ENCODE data around the gene ITPRID2.

ITPRID2 gene

DNA sequence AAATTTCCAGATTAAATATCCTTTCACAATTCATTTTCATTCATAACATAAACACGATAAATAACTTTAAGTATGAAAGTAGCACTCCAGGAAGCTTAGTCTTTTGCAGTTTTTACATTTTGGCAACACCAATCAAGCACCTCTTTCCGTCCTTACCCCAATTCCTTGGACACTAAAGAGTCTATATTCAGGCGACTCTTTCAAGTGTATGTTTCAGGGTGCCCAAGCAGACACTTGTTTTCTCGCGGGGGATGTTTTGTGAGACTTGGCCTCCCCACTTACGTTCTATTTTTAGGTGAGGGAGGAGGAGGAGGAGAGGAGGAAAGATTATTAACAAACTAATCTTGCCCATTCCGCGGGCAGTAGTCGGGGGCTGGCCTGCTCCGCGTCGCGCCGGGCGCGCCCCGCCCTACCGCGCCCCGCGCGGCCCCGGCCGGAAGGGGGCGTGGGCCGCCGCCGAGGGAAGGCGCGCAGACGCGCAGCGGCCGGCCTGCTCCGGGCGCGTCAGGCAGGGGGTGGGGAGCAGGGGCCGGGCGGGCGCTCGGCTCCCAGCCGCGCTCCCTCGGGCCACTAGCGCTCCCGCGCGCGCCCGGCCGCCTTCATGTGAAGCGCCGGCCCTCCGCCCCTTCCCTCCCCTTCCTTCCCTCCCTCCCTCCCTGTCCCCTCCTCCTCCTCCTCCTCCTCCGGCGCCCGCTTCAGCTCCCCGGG lies at the start of gene ITPRID2:
Gene ITPRID2 (plus strand): TSS at position 473 of the 708 bp plus-strand sequence. CDS start 337 bp downstream, outside the sequence.
- peak in 1 of 2 donors; percentile 72 for DNase-seq

DNA sequence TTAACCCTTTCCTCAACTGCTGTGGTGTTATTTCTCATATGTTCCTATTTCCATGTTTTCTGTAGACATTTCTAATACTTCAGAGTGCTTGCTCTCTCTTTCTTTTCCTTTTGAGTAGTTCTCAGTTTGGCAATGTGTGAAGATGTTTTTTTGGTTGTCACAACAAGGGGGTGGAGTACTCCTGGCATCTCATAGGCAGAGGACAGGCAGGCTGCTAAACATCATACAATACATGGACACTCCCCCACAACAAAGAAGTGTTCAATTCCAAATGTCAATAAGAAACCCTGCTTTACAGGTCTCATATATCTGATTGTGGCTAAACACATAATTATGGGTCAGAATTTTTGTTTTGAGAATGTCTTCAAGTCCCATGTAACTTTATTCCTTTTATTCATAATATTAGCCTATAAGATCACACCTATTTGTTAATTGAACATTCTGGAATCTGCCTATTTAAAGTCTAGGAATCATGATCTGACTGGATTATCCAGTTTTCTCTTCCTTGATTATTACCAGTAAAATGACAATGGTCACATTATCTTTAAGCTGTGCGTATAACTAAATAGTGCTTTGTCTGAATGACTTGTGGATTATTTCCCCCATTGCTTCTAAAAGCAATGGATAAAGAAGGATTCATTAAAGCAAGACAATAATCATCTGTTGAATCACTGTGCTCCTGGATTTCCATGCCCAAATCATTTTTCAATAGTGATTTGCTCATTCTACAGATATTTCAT lies 46.8 kb upstream of the ITPRID2 start:
- DNase-seq: no peak

DNA sequence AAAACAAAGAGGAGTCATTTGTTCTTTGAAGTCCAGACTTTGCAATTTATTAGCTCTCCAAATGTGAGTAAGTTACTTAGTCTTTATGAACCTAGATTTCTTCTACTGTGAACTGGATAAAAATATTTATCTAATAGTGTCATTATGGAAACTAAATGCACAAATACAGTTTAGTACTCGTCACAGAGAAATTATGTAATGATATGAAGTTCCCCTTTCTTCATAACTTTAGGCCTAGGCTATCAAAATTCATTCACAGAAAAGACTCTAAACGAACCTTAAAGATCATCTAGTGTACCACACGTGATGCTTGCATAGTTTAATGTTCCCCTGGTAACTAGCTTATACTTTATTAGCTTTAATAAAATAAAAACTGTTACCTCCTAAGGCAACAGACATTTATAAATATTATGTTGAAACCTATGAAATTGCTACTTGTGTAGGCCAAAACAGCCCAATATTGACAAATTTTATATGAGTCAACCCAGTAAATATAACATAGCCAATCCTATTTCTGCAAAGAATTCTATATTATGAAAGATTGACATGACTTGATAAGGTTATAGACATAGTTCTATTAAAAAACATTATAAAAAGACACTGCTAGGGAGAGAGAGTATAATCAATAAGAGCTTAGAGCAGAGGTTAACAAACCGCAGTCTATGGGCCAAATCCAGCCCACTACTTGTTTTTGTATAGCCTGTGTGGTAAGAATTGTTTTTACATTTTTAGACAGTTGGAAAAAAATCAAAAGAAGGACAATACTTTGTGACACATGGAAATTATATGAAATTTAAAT lies 44.9 kb upstream of the ITPRID2 start:
- DNase-seq: peak in 1 of 2 donors; percentile 56

DNA sequence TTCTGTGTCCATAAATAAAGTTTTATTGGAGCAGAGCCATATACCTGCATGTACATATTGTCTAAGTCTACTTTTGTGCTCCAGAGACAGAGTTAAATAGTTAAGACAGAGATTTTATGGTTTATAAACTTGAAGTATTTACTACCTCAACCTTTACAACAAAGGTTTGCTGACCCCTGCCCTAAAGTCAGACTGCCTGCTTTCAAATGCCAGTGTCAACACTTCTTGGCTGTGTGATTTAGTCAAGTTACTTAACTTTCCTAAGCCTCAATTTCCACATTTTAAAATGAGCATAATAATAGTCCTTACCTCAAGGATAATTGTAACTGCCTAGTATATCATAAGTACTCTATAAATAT lies 44.4 kb upstream of the ITPRID2 start:
- no peak for DNase-seq

DNA sequence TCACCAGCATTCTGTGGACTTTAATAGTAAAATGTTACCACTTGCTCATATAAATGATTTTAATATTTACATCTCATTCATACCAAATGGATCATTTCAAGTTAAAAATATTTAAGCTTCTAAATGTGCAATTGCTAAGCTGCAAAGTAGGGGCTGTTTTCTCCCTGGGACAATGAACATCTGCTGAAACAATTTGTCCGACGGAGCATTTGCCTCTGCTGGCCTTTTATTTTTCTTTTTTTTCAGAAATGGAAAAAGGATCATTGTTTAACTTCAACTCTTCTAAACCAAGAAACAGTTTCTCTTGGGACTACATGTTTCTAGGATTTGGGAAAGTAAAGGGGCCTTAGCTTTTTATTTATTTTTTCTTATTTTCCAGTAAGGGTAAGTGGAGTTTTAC lies 43.8 kb upstream of the ITPRID2 start:
- no peak for DNase-seq

DNA sequence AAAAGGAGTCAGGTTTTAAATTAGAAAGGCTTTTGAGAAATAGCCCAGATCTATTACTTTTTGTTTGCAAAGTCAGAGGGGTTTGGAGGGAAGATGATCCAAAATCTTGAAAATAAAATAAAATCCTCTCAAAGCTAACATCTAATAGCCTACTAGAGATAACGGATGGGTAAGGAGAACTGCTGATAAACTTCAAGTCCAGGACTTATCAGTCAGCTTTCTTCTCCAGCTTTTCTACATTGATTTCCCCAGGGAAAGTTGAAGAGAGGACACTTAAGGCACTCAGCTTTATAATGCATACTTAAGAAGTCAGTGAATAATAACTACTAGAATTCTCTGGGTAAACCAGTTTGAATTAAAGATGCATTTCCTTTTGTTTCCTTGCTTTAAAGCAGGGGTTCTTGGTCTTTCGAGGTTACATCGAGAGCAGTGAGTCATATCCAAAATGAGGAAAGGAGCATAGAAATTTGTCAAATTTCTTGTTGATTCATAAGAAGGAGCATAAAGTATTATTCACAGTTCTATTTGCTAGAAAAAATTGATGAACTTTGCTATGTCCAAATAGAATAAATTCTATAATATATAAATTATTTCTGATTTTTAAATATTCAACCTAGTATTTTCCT lies 43.2 kb upstream of the ITPRID2 start:
- peak in 1 of 2 donors; percentile 80 for DNase-seq

DNA sequence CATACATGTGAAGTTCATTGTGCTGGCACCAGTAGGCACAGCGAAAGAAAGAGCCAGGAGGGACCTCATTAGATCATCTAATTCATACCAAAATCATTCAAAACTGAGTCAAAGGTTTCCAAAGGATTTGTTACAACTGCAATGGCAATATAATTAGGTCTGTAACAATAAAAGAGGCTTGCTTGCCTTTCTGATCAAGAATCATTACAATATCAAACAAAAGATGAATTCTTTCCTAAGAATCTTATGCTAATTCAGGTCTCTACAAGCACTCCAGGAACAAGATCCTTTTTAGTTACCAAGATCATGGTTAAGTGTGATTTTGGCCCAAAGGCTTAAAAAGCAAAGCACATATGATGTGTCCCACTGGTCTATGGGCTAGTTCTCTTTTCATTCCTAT lies 41.9 kb upstream of the ITPRID2 start:
- no peak for DNase-seq

DNA sequence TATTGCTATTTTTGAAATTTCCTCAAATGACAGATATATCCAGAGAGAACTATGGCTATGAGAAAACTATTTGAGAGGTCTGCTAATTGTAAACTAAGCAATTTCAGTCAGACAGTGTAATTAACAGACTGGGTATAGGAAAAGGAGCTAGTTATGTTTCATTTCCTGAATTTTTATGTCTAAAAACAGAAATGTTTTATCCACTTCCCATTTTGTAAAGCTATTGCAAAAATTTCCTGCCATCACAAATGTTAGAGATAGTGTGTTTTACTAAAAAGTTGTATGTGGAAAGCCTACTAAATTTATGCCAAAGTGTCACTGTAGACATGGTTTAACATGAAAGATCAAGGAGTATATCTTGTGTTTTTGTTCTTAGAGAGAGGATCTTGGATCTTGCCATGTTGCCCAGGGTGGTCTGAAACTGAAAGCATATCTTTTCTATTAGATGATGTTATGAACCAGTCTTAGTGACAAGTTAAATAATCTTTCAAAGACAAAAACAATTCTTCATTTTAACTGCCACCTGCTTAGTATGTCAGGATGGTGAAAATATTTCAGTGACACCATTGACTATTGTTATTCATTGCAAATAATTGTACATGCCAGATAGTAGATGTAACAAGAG lies 40.5 kb upstream of the ITPRID2 start:
- DNase-seq: peak in 1 of 2 donors; percentile 75

DNA sequence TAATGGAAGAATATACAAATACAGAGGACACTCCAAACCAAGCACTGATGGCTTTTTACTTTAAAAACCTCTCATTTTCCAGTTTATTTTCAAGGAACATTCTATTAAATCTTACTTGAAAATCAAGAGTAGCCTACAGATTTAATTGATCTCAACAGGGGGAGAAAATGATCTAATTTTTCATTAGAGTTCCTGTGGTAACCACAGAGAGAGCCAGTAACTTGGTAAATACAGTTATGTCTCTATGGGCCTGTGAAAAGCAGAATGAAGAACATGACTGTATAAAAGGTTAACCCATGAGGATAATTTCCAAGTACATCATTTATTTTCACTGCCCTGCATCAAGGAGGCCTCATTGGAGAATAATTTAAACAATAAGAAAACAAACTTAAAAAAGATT lies 39.8 kb upstream of the ITPRID2 start:
- DNase-seq: no peak

DNA sequence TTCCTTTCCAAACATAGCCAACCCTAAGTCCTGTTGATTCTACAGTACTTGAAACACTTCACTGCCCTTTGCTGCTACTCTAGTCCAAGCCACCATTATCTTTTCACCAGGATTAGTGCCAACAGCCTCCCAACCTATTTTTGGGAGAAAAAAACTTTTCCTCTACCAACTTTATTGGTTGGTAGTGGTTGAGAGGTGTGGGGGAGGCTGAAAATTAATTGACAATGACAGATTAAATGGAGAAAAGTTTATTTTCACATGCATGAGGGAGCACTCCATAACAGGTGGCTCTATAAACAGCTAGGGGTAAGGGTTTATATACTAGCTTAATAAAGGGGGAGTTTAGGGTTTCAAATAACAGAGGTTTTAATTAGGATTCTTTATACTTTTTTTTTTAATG lies 37.8 kb upstream of the ITPRID2 start:
- DNase-seq: no peak

DNA sequence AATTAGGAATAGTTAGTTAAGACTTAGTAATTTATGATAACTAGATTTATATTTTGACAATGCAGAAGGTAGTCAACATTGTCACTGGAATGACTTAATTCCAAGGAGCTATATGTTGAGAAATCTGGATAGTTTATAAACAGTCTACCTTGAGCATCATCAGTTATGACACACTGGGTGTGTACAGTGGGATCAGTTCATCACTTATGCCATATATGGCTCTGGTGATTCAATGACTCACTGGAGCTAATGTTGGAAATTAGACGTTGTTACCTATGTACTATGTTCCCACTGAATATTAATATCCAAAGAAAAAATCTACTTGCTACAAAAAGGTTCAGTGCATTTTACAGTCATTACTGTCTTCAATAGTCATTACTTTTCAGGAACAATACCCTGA lies 34.0 kb upstream of the ITPRID2 start:
- DNase-seq: no peak

DNA sequence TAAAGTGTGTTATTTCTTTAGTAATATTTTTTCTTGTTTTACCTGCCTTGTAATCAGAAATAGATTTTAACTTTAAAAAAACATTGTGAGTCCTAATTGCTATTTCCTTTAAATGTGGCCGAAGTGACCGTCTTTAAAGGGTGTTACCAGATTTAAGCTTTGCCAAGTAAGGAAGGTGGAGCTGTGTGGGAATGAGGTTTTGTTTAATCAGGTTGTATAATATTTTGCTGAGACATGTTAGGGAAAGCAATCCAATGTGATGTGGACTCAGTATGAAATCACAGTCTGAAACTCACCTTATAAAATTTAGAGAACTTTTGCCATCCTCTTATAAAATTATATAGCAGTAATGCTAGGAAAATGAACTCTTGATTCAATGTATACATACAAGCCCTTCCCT lies 32.9 kb upstream of the ITPRID2 start:
- DNase-seq: no peak

DNA sequence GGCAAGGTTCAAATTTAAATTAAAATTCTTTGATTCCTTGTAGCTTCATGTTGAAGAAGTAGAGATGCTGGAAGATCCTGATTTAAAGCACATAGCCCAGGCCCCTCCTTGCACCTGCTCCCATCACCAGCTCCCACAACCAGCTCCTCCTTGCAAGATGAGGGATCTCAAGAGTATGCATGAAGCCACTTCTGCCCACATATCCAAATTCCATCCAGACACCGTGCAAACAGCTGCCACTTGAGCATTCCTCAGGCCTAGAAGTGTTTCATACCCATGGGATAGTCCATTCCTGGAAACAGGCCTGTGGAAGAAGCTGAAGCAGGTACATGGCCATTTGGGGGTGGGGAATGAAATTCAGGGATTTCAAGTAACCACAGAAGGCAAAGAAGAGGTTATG lies 32.4 kb upstream of the ITPRID2 start:
- DNase-seq: no peak

DNA sequence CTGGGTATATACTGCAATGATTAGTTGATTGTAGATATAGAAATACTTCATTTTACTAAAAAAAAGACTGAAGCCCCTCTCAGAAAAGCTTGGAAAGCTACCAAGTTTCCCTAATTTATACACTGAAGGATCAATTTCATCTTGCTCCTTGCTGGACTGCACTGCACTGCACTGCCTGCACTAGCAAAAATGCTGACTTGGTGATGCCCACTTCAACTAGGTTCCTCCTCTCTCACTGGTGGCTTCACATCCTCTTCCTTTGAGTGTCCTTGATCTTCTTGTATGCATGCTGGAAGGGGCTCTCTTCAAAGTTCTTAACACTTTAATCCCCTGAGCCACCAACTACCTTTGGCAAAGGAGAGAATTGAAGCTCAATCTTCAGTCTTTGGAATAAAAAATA lies 31.7 kb upstream of the ITPRID2 start:
- DNase-seq: no peak

DNA sequence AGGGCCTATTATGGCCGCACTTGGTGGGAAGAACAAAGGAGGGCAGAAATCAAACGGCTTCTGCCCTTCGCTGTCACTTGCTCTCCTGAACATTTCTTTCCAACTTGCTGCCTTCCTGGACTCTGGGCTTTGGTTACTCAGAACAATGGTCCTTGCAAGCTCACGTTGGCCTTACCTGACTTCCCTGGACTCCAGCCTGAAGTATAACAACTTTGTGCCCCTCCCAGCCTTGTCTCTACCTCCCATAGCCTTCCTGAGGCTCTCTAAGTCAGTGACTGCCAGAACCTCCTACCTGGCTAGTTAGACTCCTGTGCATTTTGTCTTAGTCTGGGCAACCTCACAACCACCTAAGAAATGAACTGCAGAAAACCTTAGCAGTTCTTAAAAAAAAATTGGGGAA lies 30.2 kb upstream of the ITPRID2 start:
- no peak for DNase-seq

DNA sequence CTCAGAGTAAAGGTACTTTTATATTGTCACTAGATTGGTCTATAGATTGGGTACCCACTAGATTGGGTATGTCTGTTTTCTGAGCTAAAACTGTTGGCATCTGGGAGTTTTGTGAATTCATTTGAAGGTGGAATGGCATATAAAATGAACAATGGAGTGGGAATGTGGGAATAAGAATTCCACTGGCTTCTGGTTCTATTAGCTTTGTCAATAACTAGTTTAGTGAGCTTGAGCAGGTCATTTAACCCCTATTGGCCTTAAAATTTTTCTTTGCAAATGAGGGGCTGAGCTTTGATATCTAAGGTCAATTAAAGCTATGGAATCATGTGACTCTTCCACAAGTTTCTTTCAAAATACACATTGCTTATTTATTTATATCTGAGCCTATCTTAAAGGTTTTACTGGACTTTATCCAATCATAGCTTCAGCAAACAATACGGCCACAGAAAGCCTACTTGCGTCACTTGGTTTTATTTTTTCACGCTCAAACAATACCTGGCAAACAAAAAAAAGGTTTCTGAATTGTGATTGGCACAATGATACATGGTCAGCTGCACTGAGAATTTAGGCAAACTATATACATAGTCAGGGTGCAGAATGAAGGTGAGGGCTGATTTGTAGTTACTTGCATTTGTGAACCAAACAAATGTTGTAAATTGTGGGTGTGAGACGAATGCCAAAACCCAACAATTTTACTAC lies 28.8 kb upstream of the ITPRID2 start:
- DNase-seq: no peak

DNA sequence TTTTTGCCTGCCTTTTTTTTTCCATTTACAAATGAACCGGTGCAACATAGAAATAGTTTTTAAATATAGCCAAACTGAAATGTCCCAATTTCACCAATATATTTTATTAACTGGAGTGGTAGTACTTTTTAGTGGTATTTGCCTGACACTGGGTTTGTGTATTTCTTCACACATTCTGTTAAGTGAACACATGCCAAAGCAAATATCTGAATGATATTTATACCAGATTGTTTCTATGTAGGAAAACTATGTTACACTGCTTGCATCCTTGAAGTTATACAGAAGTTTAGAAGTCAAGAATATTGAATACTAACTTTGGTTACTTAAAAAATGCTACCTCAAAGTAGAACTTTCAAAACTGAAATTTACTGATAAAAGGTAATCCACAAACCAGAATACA lies 19.4 kb upstream of the ITPRID2 start:
- no peak for DNase-seq

DNA sequence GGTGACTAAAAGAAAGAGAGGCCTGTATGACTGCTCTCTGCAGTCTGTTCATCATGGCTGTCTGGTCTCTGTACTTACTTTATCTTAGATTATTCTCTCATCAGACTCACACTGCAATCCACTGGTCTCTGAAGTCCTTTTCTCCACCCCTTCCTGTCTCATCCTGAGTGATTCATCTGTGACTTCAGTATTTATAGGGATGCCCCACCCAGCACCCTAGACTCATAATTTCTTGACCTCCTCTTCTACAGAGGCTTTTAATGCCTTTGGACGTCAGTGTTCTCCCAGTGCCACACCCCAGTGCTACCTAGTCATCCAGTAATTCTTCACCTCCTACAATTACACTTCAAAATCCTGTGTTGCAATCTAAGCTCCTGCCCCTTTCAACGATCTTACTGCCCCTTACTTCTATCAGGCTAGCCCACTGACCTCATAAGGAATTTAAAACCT lies 14.9 kb upstream of the ITPRID2 start:
- DNase-seq: peak in 1 of 2 donors; percentile 21

DNA sequence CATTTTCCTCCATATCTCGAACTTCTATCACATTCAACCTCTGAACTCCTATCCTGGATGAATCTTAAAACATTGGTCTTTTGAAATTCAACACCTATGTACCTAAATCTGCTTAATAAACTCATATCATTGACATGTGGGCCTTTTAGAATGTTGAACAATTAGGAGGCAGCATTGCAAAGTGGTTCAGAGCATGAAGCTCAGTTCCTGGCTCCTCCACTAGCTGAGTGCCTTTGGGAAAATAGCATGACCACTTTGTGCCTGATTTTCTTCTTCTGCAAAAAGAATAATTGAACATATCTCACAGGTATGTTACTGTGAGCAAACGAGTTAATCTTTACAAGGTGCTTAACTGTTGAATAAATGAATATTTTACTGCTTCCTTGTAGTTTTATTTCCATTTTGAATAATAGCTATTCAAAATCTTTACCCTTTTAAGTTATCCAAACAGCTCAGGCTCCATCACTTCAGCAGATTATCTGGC lies 14.3 kb upstream of the ITPRID2 start:
- no peak for DNase-seq

DNA sequence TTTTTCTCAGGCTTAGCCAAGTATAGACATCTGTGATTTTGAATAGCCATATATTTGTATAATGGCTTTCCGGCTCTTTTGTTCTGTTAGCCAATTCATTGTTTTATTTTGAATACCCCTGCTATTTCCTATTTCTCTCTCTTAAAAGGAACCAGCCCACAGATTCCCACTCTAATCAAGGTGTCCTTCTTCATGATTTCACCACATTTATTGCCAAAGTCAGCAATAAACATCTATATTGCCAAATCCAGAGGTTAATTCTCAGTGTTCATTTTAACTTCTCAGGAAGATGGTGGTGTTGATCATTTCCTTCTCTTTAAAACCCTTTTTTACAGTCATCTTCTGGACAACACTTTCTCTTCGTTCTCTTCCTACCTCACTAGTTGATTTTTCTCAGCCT lies 13.1 kb upstream of the ITPRID2 start:
- no peak for DNase-seq

DNA sequence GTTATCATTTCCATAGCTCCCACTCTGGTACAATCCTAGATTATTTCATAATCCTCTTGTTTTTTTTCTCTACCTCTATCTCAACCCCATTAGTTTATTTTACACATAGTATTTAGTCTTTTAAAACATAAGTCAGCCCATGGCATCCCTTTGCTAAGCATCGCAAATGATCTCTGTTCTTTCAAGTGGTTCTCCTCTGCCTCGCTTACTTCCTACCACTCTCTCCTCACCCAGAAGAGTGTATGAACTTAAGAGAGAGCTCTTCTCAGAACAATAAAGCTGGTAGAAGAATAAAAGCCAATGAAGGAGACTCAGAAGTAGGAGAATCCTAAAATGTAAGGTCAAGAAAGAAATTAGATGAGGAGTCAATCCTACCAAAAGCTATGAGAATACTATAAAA lies 12.2 kb upstream of the ITPRID2 start:
- no peak for DNase-seq
